ENCODE data around the gene AGMAT. TPM values are rescaled to one million over a fixed set of nuclear protein-coding genes. Genes with fewer than 3 reads are reported as not detected.

Gene AGMAT
- total and polyA plus RNA-seq, 9 of the 15 experiments (the other 6 are each of a cell fraction or from before 2014, with no cell fraction given), result not detected

- no peak for TF ChIP-seq GTF3C2 (IDR thresholded peaks at IDR 0.05; ENCODE audit: borderline replicate concordance, extremely low read depth, insufficient read length)
- TF ChIP-seq ZNF347 (CRISPR knock-in tag; IDR thresholded peaks at IDR 0.05; ENCODE audit: low read depth), result no peak
- peak; percentile 96 for TF ChIP-seq ZBTB17 (CRISPR knock-in tag; IDR thresholded peaks at IDR 0.05)
- no peak for TF ChIP-seq PCBP2 (IDR thresholded peaks at IDR 0.05; ENCODE audit: low read depth, low read length, poor library complexity, severe bottlenecking)
- TF ChIP-seq KLF16 (IDR thresholded peaks at IDR 0.05), result peak; percentile 79; the same call in 1 of the 2 replicates
- no peak for TF ChIP-seq HDAC3 (IDR thresholded peaks at IDR 0.05; ENCODE audit: borderline replicate concordance, partially characterized antibody)
- TF ChIP-seq FOXJ3 (CRISPR knock-in tag; IDR thresholded peaks at IDR 0.05), result 0 out of 2 replicates have a peak, but pooled peaks have one; percentile 3
- peak in 1 of 2 experiments; percentile 56; a peak in 1 of 4 replicates for TF ChIP-seq ETV6 (IDR thresholded peaks at IDR 0.05; ENCODE audit: borderline replicate concordance in 1 of 2, low read depth in 2 of 2, low read length in 1 of 2)
- no peak for TF ChIP-seq ETV6 (CRISPR knock-in tag; IDR thresholded peaks at IDR 0.05; ENCODE audit: borderline replicate concordance)
- TF ChIP-seq CTCFL (IDR thresholded peaks at IDR 0.05; ENCODE audit: borderline replicate concordance, insufficient read depth, low read depth, low read length, poor library complexity, severe bottlenecking), result peak; percentile 23
- no peak for TF ChIP-seq ZNF274 (IDR thresholded peaks at IDR 0.05; ENCODE audit: borderline replicate concordance, low read depth, low read length)
- TF ChIP-seq HBP1 (CRISPR knock-in tag; IDR thresholded peaks at IDR 0.05), result 0 out of 2 replicates have a peak, but pooled peaks have one; percentile 36
- TF ChIP-seq NR4A1 (CRISPR knock-in tag; IDR thresholded peaks at IDR 0.05), result 0 out of 2 replicates have a peak, but pooled peaks have one; percentile 48
- TF ChIP-seq NR4A1 (tag; IDR thresholded peaks at IDR 0.05), result peak; percentile 59; the same call in 1 of the 2 replicates
- TF ChIP-seq ZNF277 (CRISPR knock-in tag; IDR thresholded peaks at IDR 0.05; ENCODE audit: borderline replicate concordance), result no peak
- TF ChIP-seq CREBBP (IDR thresholded peaks at IDR 0.05; ENCODE audit: low read depth, low read length), result no peak
- TF ChIP-seq ZNF695 (CRISPR knock-in tag; IDR thresholded peaks at IDR 0.05), result no peak
These were observed 58.1 kb downstream of the AGMAT start, which contains the start of gene DNAJC16 (continued) for GRCh38 chr1:15526490-15527339.

Data from K562 (cell line).